Body of pancreas (tissue), 4 donors: ENCODE measurements around the gene AKR1C3.

ENCODE experiments used
- CTCF ChIP-seq, 7 experiments: fragments of 450-650 bp in 4 of 7; fragments of 200-600 bp in 3 of 7; sonication (generic) in 3 of 7; IDR thresholded peaks; one replicate each; pipeline ENCODE4 v1.5.1; 2016 to 2019; ENCODE audit warnings: antibody characterized with exemption in 7 of 7
- POLR2A ChIP-seq, 3 donors: fragments of 450-650 bp; IDR thresholded peaks; one replicate each; pipeline ENCODE4 v1.6.1; 2016; ENCODE audit warnings: antibody characterized with exemption in 3 of 3, mild to moderate bottlenecking in 2 of 3

DNA sequence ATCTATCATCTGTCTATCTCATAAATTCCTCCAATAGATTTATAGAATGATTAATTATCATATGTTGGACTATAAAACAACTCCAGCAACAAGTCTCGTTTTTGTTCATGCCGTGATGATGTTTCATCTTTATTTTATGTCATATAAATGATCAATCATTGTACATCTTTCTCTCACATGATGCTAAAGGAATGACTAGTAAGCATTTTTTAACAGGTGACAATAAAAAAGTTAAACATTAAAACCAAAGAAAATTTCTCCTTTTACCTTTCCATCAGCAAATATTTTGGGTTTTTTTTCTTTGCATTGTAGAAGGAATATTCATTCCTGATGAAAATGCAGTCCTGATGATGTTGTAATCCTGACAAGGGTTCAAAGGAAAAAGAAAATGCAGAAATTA lies 41.4 kb downstream of the AKR1C3 start:
- TF ChIP-seq POLR2A (IDR thresholded peaks at IDR 0.05) = no peak
- no peak for TF ChIP-seq CTCF (IDR thresholded peaks at IDR 0.05)
